BE2C (cell line): ENCODE measurements around the gene MYH3.

Experiments used
- DNase-seq: peaks from one replicate; pipeline ENCODE4 v3.0.0-alpha.2; 2020
- H3K27me3 ChIP-seq: fragments of 250-450 bp; sonication (Bioruptor Pico); 2 replicates; pipeline ENCODE4 v1.5.1; 2020; ENCODE audit warnings: mild to moderate bottlenecking
- H3K36me3 ChIP-seq: fragments of 250-450 bp; sonication (Bioruptor Pico); 2 replicates; pipeline ENCODE4 v1.5.1; 2020; ENCODE audit warnings: mild to moderate bottlenecking
- H3K4me1 ChIP-seq: fragments of 250-450 bp; sonication (Bioruptor Pico); 2 replicates; pipeline ENCODE4 v1.5.1; 2020
- H3K4me3 ChIP-seq: 2 replicates; pipeline ENCODE4 v1.5.1; 2011; ENCODE audit warnings: low read depth, low read length
- H3K9me3 ChIP-seq: fragments of 250-450 bp; sonication (Bioruptor Pico); 2 replicates; pipeline ENCODE4 v1.5.1; 2020
- CTCF ChIP-seq: IDR thresholded peaks from 2 replicates; pipeline ENCODE4 v1.5.1; 2012; ENCODE audit warnings: mild to moderate bottlenecking, low read depth, low read length

The MYH3 gene

GRCh38 chr17:10666906-10667305 lies 9.8 kb upstream of the MYH3 start:
- no peaks in the 10 kb centered on the region for H3K36me3 ChIP-seq
- H3K4me1 ChIP-seq = no peaks in the 10 kb centered on the region
- no peaks in the 10 kb centered on the region for H3K27me3 ChIP-seq
- no peak overlapping the region for H3K4me3 ChIP-seq
- H3K9me3 ChIP-seq = no peaks in the 10 kb centered on the region
- no peak for DNase-seq
- TF ChIP-seq CTCF = no peak

GRCh38 chr17:10664571-10664970 lies 7.5 kb upstream of the MYH3 start:
- DNase-seq = no peak
- no peak for TF ChIP-seq CTCF
- Histone ChIP-seq H3K9me3 (no peaks in the 10 kb centered on the region), H3K27me3 (no peaks in the 10 kb centered on the region), H3K36me3 (no peaks in the 10 kb centered on the region), H3K4me3 (no peak overlapping the region), H3K4me1 (no peaks in the 10 kb centered on the region)

- Histone ChIP-seq H3K9me3 (no peaks in the 10 kb centered on the region), H3K4me3 (no peak overlapping the region), H3K27me3 (no peaks in the 10 kb centered on the region), H3K36me3 (no peaks in the 10 kb centered on the region), H3K4me1 (no peaks in the 10 kb centered on the region)
- DNase-seq = no peak
- TF ChIP-seq CTCF = no peak
Observed at GRCh38 chr17:10663231-10663630, 6.1 kb upstream of the MYH3 start.

- Histone ChIP-seq H3K4me1 (no peaks in the 10 kb centered on the region), H3K27me3 (no peaks in the 10 kb centered on the region), H3K4me3 (no peak overlapping the region), H3K9me3 (no peaks in the 10 kb centered on the region), H3K36me3 (no peaks in the 10 kb centered on the region)
- no peak for TF ChIP-seq CTCF
- no peak for DNase-seq
Observed at GRCh38 chr17:10661437-10661836, 4.3 kb upstream of the MYH3 start.

- no peak for DNase-seq
- Histone ChIP-seq H3K4me1 (no peaks in the 10 kb centered on the region), H3K9me3 (no peaks in the 10 kb centered on the region), H3K27me3 (no peaks in the 10 kb centered on the region), H3K4me3 (no peak overlapping the region), H3K36me3 (no peaks in the 10 kb centered on the region)
- no peak for TF ChIP-seq CTCF
Observed at GRCh38 chr17:10657879-10658278, 770 bp upstream of the MYH3 start.

- Histone ChIP-seq H3K36me3 (no peaks in the 10 kb centered on the region), H3K9me3 (no peaks in the 10 kb centered on the region), H3K27me3 (no peaks in the 10 kb centered on the region), H3K4me3 (no peak overlapping the region), H3K4me1 (no peaks in the 10 kb centered on the region)
- DNase-seq = no peak
- TF ChIP-seq CTCF = no peak
Observed at GRCh38 chr17:10653987-10654386, 3.1 kb downstream of the MYH3 start.
